Measurements from ENCODE around the gene PLEKHH2.
"Not testable (repeated sequence)": the region's sequence is repeated elsewhere in the genome, so short reads cannot be mapped to it uniquely, and the experiment has no call there.

The PLEKHH2 gene

GRCh38 chr2:43653506-43653905, 16.4 kb downstream of the PLEKHH2 start:
- no peak for TF ChIP-seq PPARA (CRISPR knock-in tag; IDR thresholded peaks at IDR 0.05; ENCODE audit: borderline replicate concordance)
- TF ChIP-seq CREB5 (CRISPR knock-in tag; IDR thresholded peaks at IDR 0.05; ENCODE audit: low read depth) = no peak
- no peak for TF ChIP-seq BACH2 (CRISPR knock-in tag; IDR thresholded peaks at IDR 0.05; ENCODE audit: borderline replicate concordance)
- no peak for TF ChIP-seq CSDC2 (CRISPR knock-in tag; IDR thresholded peaks at IDR 0.05)
- ATAC-seq = no peak

DNA sequence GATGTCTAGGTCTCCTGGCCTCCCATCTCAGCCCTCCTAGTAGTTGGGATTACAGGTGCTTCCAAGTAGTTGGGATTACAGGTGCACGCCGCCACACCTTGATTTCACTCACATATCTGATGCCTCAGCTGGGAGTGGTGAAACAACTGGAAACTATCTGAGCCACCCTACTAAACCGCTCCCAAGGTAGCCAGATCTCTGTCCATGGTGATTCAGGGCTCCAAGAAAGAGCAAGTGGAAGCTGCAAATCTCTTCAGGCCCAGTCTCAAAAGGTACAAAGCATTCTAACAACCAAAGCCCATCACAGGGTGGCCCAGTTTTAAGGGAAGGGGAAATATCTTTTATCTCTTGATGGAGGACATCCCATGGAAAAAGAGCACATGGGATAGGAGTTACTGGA, 20.2 kb downstream of the PLEKHH2 start:
- TF ChIP-seq, protein P1, sequence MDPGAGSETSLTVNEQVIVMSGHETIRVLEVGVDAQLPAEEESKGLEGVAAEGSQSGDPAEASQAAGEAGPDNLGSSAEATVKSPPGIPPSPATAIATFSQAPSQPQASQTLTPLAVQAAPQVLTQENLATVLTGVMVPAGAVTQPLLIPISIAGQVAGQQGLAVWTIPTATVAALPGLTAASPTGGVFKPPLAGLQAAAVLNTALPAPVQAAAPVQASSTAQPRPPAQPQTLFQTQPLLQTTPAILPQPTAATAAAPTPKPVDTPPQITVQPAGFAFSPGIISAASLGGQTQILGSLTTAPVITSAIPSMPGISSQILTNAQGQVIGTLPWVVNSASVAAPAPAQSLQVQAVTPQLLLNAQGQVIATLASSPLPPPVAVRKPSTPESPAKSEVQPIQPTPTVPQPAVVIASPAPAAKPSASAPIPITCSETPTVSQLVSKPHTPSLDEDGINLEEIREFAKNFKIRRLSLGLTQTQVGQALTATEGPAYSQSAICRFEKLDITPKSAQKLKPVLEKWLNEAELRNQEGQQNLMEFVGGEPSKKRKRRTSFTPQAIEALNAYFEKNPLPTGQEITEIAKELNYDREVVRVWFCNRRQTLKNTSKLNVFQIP (CRISPR knock-in tag; IDR thresholded peaks at IDR 0.05; ENCODE audit: borderline replicate concordance, low read depth) = no peak
- TF ChIP-seq SNAI2 (CRISPR knock-in tag; IDR thresholded peaks at IDR 0.05) (no peak), ARNTL (CRISPR knock-in tag; IDR thresholded peaks at IDR 0.05; ENCODE audit: borderline replicate concordance, low read depth) (no peak), ZFP30 (CRISPR knock-in tag; IDR thresholded peaks at IDR 0.05) (no peak), CSDC2 (CRISPR knock-in tag; IDR thresholded peaks at IDR 0.05) (no peak), GLIS3 (CRISPR knock-in tag; IDR thresholded peaks at IDR 0.05) (no peak), ISL1 (CRISPR knock-in tag; IDR thresholded peaks at IDR 0.05) (no peak), ZC3H10 (CRISPR knock-in tag; IDR thresholded peaks at IDR 0.05) (no peak), ZFP3 (CRISPR knock-in tag; IDR thresholded peaks at IDR 0.05) (no peak), ZNF70 (CRISPR knock-in tag; IDR thresholded peaks at IDR 0.05) (no peak), ZNF8 (CRISPR knock-in tag; IDR thresholded peaks at IDR 0.05) (no peak), RARB (CRISPR knock-in tag; IDR thresholded peaks at IDR 0.05) (no peak), OSR1 (CRISPR knock-in tag; IDR thresholded peaks at IDR 0.05) (no peak), ZNF565 (CRISPR knock-in tag; conservative IDR thresholded peaks at IDR 0.05; ENCODE audit: low read depth) (no peak)
- no peak for ATAC-seq

- ATAC-seq = no peak; the same call in 1 of the 3 replicates
- no peak for TF ChIP-seq SNAI2 (CRISPR knock-in tag; IDR thresholded peaks at IDR 0.05)
These were observed 38.7 kb downstream of the PLEKHH2 start for GRCh38 chr2:43675646-43676321.

DNA sequence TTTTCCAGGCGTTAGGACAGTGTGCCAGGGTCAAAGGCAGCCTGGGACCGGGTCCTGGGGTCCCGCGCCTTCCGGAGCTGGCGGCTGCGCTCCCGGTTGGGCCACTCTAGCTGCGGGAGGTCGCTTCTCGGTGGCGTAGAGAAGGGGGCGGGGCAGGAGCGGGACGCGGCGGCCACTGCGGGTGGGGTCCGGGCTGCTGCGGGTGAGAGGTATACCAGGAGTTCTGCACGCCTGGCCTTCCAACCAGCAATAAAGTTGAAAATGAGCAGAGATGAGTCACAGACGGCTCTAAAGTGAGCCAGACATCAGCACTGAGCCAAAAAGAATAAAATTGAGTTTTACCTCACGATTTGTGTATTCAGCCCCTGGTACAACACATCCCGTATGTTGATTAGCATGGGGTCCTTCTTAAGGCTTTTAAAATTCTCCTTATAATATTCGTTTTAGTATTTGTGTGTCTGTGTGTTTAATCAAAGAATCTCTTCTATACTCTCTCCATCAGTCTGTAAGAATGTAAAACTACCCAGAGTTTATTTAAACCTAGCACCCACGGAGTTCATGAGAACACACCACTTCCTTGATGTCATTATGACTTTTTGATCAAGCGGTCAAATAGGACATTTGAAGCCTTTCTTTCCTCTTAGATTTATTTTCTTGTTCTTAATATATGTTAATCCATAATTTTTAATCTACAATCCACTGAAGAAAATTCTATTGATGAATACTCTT, 39.4 kb downstream of the PLEKHH2 start, which contains the start of gene C1GALT1C1L:
Gene C1GALT1C1L, minus strand, starts transcription at position 108 of the 729 bp plus-strand sequence. Its CDS starts 107 bp downstream, at position 1.
- TF ChIP-seq ZC3H10 (CRISPR knock-in tag; IDR thresholded peaks at IDR 0.05) (no peak), ESRRG (CRISPR knock-in tag; IDR thresholded peaks at IDR 0.05) (no peak), OSR1 (CRISPR knock-in tag; IDR thresholded peaks at IDR 0.05) (no peak), SNAI2 (CRISPR knock-in tag; IDR thresholded peaks at IDR 0.05) (0 out of 2 replicates have a peak, but pooled peaks have one; percentile 27), ZFP30 (CRISPR knock-in tag; IDR thresholded peaks at IDR 0.05) (no peak), TOX (CRISPR knock-in tag; IDR thresholded peaks at IDR 0.05; ENCODE audit: borderline replicate concordance) (no peak), GLIS3 (CRISPR knock-in tag; IDR thresholded peaks at IDR 0.05) (no peak), ZNF70 (CRISPR knock-in tag; IDR thresholded peaks at IDR 0.05) (no peak), CSDC2 (CRISPR knock-in tag; IDR thresholded peaks at IDR 0.05) (no peak), RARB (CRISPR knock-in tag; IDR thresholded peaks at IDR 0.05) (no peak), ISL1 (CRISPR knock-in tag; IDR thresholded peaks at IDR 0.05) (peak; percentile 13; the same call in 1 of the 2 replicates), TCF4 (CRISPR knock-in tag; IDR thresholded peaks at IDR 0.05; ENCODE audit: borderline replicate concordance) (no peak), PPARA (CRISPR knock-in tag; IDR thresholded peaks at IDR 0.05; ENCODE audit: borderline replicate concordance) (no peak)
- TF ChIP-seq, protein P2, sequence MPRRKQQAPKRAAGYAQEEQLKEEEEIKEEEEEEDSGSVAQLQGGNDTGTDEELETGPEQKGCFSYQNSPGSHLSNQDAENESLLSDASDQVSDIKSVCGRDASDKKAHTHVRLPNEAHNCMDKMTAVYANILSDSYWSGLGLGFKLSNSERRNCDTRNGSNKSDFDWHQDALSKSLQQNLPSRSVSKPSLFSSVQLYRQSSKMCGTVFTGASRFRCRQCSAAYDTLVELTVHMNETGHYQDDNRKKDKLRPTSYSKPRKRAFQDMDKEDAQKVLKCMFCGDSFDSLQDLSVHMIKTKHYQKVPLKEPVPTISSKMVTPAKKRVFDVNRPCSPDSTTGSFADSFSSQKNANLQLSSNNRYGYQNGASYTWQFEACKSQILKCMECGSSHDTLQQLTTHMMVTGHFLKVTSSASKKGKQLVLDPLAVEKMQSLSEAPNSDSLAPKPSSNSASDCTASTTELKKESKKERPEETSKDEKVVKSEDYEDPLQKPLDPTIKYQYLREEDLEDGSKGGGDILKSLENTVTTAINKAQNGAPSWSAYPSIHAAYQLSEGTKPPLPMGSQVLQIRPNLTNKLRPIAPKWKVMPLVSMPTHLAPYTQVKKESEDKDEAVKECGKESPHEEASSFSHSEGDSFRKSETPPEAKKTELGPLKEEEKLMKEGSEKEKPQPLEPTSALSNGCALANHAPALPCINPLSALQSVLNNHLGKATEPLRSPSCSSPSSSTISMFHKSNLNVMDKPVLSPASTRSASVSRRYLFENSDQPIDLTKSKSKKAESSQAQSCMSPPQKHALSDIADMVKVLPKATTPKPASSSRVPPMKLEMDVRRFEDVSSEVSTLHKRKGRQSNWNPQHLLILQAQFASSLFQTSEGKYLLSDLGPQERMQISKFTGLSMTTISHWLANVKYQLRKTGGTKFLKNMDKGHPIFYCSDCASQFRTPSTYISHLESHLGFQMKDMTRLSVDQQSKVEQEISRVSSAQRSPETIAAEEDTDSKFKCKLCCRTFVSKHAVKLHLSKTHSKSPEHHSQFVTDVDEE (CRISPR knock-in tag; IDR thresholded peaks at IDR 0.05) = no peak
- TF ChIP-seq, protein P3, sequence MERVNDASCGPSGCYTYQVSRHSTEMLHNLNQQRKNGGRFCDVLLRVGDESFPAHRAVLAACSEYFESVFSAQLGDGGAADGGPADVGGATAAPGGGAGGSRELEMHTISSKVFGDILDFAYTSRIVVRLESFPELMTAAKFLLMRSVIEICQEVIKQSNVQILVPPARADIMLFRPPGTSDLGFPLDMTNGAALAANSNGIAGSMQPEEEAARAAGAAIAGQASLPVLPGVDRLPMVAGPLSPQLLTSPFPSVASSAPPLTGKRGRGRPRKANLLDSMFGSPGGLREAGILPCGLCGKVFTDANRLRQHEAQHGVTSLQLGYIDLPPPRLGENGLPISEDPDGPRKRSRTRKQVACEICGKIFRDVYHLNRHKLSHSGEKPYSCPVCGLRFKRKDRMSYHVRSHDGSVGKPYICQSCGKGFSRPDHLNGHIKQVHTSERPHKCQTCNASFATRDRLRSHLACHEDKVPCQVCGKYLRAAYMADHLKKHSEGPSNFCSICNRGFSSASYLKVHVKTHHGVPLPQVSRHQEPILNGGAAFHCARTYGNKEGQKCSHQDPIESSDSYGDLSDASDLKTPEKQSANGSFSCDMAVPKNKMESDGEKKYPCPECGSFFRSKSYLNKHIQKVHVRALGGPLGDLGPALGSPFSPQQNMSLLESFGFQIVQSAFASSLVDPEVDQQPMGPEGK (CRISPR knock-in tag; IDR thresholded peaks at IDR 0.05; ENCODE audit: borderline replicate concordance) = peak; percentile 62; the same call in 1 of the 2 replicates
- TF ChIP-seq, protein P4, sequence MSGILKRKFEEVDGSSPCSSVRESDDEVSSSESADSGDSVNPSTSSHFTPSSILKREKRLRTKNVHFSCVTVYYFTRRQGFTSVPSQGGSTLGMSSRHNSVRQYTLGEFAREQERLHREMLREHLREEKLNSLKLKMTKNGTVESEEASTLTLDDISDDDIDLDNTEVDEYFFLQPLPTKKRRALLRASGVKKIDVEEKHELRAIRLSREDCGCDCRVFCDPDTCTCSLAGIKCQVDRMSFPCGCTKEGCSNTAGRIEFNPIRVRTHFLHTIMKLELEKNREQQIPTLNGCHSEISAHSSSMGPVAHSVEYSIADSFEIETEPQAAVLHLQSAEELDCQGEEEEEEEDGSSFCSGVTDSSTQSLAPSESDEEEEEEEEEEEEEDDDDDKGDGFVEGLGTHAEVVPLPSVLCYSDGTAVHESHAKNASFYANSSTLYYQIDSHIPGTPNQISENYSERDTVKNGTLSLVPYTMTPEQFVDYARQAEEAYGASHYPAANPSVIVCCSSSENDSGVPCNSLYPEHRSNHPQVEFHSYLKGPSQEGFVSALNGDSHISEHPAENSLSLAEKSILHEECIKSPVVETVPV (CRISPR knock-in tag; IDR thresholded peaks at IDR 0.05) = no peak
- ATAC-seq = peak; percentile 94

GRCh38 chr2:43677783-43678182, 40.7 kb downstream of the PLEKHH2 start:
- ATAC-seq = not testable (repeated sequence)

All from SK-N-SH treated with all-trans-retinoic acid at 6 μM for 48 hours (cell line).